Measurements from ENCODE around the gene HTR1E. TPM values are rescaled to one million over a fixed set of nuclear protein-coding genes. Genes with fewer than 3 reads are reported as not detected.

The HTR1E gene
- total RNA-seq, 2 donors from 2014 or later: not detected

Other genes starting within 250 kb of the HTR1E start
- gene CGA, start 157.6 kb downstream of the HTR1E start, total RNA-seq: 1 to 10 TPM; 1.2 to 5.6 TPM
- gene ZNF292, start 218.0 kb downstream of the HTR1E start, total RNA-seq: 10 to 100 TPM; 37.1 to 39.1 TPM